ENCODE data around the gene KIF16B.

DNA sequence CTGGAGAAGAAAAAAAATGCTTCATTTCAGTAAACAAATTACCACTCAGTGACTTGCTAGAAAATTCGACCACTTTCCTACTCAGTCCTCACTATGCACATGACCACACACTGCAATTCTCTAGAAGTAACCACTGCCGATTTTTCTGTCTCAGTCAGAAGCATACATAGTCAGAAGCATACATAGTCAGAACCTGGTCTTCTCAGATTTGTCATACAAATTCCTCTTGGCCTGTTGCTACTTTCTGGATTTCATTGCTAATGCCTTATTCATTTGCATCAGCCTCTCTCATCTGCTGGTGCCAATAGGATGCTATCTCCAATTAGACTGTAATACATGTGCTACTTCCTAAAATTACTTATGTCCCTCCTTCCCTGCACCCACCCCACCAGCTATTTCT is 10.2 kb upstream of the KIF16B start:
- TF ChIP-seq EZH2 (IDR thresholded peaks at IDR 0.05; ENCODE audit: borderline replicate concordance, low read length): no peak
- TF ChIP-seq, protein P1, sequence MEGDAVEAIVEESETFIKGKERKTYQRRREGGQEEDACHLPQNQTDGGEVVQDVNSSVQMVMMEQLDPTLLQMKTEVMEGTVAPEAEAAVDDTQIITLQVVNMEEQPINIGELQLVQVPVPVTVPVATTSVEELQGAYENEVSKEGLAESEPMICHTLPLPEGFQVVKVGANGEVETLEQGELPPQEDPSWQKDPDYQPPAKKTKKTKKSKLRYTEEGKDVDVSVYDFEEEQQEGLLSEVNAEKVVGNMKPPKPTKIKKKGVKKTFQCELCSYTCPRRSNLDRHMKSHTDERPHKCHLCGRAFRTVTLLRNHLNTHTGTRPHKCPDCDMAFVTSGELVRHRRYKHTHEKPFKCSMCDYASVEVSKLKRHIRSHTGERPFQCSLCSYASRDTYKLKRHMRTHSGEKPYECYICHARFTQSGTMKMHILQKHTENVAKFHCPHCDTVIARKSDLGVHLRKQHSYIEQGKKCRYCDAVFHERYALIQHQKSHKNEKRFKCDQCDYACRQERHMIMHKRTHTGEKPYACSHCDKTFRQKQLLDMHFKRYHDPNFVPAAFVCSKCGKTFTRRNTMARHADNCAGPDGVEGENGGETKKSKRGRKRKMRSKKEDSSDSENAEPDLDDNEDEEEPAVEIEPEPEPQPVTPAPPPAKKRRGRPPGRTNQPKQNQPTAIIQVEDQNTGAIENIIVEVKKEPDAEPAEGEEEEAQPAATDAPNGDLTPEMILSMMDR (conservative IDR thresholded peaks at IDR 0.05 in 1 of 2, IDR thresholded peaks at IDR 0.05 in 1 of 2; ENCODE audit: extremely low read depth in 1 of 2, insufficient read depth in 1 of 2, low read depth in 1 of 2, low read length in 2 of 2): no peak

All from mammary epithelial cell (primary cell).